ENCODE results near the gene CCDC6. TPM values are rescaled to one million over a fixed set of nuclear protein-coding genes. Genes with fewer than 3 reads are reported as not detected.

Gene CCDC6
- total and polyA plus RNA-seq, 2 of the 4 experiments (the other 2 are of a cell fraction): 21.8 to 30.8 TPM

GRCh38 chr10:59741583-59741982, 164.8 kb downstream of the CCDC6 start:
- 100% methylated on average over 2 of the region's 5 CpGs; no CpG with 5 or more reads in 1 of the 2 experiments for WGBS, 2 experiments (ENCODE audit: extremely low coverage in 2 of 2, insufficient read length in 1 of 2)
- Histone ChIP-seq H3K56ac (ENCODE audit: extremely low read depth, insufficient read depth, low read length) (no peak overlapping the region), H4K8ac (ENCODE audit: low read depth in 2 of 2, low read length in 2 of 2) (no peak overlapping the region), H2AK9ac (replicated peaks; ENCODE audit: low read depth, low read length, poor library complexity) (no peak overlapping the region), H3K9ac (ENCODE audit: low read depth, low read length) (no peak overlapping the region), H3K4me1 (ENCODE audit: control insufficient read depth, insufficient read depth, low read length) (no peaks in the 10 kb centered on the region), H3K4me3 (ENCODE audit: insufficient read depth, low read depth, low read length) (no peak overlapping the region), H3K23ac (ENCODE audit: low read depth, low read length) (no peak overlapping the region), H3K9me1 (ENCODE audit: insufficient read depth, low read length) (no peaks in the 10 kb centered on the region), H3K79me1 (ENCODE audit: low read depth in 1 of 2, low read length in 2 of 2) (no peaks in the 10 kb centered on the region), H3K27ac (ENCODE audit: insufficient read depth, low read length) (no peak overlapping the region), H2BK15ac (ENCODE audit: low read depth, low read length) (no peak overlapping the region), H2AFZ (replicated peaks; ENCODE audit: low read length, poor library complexity) (no peak overlapping the region), H2BK5ac (ENCODE audit: low read depth, low read length, poor library complexity, severe bottlenecking) (no peak overlapping the region), H3K4ac (ENCODE audit: low read depth, low read length) (no peak overlapping the region), H4K91ac (ENCODE audit: insufficient read depth, low read depth, low read length) (no peak overlapping the region), H3K27me3 (ENCODE audit: control insufficient read depth, insufficient read depth, low read length) (no peaks in the 10 kb centered on the region; the same call in 1 of the 2 replicates), H4K20me1 (ENCODE audit: insufficient read depth, low read length) (no peaks in the 10 kb centered on the region), H2BK120ac (ENCODE audit: low read depth, low read length) (no peak overlapping the region), H4K5ac (ENCODE audit: low read depth, low read length) (no peak overlapping the region), H2AK5ac (ENCODE audit: low read depth, low read length) (no peak overlapping the region), H3K18ac (ENCODE audit: low read depth, low read length) (no peak overlapping the region), H3K14ac (replicated peaks; ENCODE audit: low read depth, low read length) (no peak overlapping the region), H2BK20ac (ENCODE audit: low read depth, low read length) (no peak overlapping the region), H3K9me3 (ENCODE audit: control insufficient read depth, insufficient read depth, low read length) (no peaks in the 10 kb centered on the region), H3K4me2 (ENCODE audit: low read depth, low read length) (no peak overlapping the region), H3K36me3 (ENCODE audit: control insufficient read depth, insufficient read depth, low read length) (no peaks in the 10 kb centered on the region)
- ChIA-PET CTCF (no interaction called here), POLR2A (ENCODE audit: unreplicated experiment) (no interaction called here)
- in situ Hi-C loops (cut with MboI; ENCODE audit: low sequenced_read_pairs) (no loop called here), dilution Hi-C loops (cut with HindIII; ENCODE audit: low sequenced_read_pairs, unreplicated experiment) (no loop called here), intact Hi-C loops (cut with micrococcal nuclease) (no loop called here)
- BruUV-seq (replicated peaks): no TSS peak
- DNase-seq (no peak), ATAC-seq (ENCODE audit: low read depth) (no peak)
- TF ChIP-seq CHD1 (IDR thresholded peaks at IDR 0.05; ENCODE audit: low read depth, low read length) (no peak), CEBPB (IDR thresholded peaks at IDR 0.05; ENCODE audit: low read depth, low read length) (no peak), RAD21 (IDR thresholded peaks at IDR 0.05; ENCODE audit: low read length) (no peak), MAFK (IDR thresholded peaks at IDR 0.05; ENCODE audit: low read depth, low read length) (no peak), USF2 (IDR thresholded peaks at IDR 0.05; ENCODE audit: low read depth, low read length) (no peak), CTCF (conservative IDR thresholded peaks at IDR 0.05; ENCODE audit: low read depth, low read length) (no peak)

Measured in IMR-90 (cell line).